CD1c-positive myeloid dendritic cell (primary cell): Measurements from ENCODE around the gene PRKACB.
"Not testable (repeated sequence)": the region's sequence is repeated elsewhere in the genome, so short reads cannot be mapped to it uniquely, and the experiment has no call there.

Source experiments
- DNase-seq: peaks from one replicate; pipeline ENCODE4 v3.0.0-alpha.2; 2016; ENCODE audit errors: extremely low spot score

The PRKACB gene

GRCh38 chr1:84143796-84144565, at the start of gene PRKACB:
TSS of gene PRKACB (plus strand) at chr1:84144271. CDS start at chr1:84144362, 91 bp downstream.
- DNase-seq = peak; percentile 71

DNA sequence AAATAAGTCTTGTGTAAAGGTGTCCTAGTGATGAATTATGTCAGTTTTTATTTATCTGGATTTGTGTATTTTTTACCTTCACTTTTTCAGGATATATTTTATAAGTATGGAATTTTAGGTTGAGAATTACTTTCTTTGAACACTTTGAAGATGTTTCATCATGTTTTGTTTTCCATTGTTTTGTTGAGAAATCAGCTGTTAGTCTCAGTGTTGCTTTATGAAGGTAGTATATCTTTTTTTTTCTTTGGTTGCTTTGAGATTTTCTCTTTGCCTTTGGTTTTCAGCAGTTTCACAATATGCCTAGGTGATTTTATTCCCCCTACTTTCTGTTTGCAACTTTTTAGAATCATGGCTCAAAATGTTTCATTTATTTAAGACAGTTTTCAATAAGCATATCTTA, 48.8 kb upstream of the PRKACB start:
- no peak for DNase-seq

- DNase-seq = no peak
Measured at GRCh38 chr1:84096176-84096575, 47.9 kb upstream of the PRKACB start.

GRCh38 chr1:84101204-84101603, 42.9 kb upstream of the PRKACB start:
- DNase-seq = no peak

GRCh38 chr1:84103197-84103992, 40.7 kb upstream of the PRKACB start:
- DNase-seq = peak; percentile 27

DNA sequence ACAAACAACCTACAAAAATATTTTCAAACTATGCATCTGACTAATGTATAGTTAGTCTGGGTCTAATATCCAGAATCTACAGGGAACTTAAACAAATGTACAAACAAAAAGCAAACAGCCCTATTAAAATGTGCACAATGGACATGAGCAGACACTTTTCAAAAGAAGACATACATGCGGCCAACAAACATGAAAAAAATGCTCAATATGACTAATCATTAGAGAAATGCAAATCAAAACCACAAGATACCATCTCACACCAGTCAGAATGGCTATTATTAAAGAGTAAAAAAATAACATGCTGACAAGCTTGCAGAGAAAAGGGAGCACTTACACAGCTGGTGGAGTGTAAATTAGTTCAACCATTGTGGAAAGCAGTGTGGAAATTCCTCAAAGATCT, 36.5 kb upstream of the PRKACB start:
- DNase-seq = not testable (repeated sequence)

- DNase-seq = no peak
Measured at GRCh38 chr1:84107955-84108354, 36.1 kb upstream of the PRKACB start.

DNA sequence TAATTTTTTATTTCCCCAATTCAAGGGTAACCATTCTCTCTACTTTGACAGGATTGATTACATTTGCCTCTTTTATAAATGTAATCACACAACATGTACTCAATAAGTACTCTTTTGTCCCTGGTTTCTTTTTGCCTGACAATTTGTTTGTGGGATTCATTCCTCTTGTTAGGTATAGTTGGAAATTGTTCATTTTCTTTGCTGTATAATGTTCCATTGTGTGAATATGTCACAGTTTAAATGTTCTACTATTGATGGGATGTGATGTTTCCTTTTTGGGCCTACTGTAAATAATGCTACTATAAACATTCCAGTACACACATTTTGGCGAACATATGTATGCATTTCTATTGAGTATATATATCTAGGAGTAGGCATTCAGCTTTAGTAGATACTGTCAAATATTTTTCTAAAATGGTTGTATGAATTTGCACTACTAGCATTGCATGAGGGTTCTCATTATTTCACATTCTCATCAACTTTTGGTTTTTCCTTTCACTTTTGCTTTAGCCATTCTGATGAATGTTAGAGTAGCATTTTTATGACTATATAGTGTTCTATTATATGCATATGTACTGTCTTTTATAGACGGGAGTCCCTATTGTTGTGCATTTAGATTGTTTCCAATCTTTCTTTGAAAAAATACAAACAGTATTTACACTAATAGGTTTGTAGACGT, 35.0 kb upstream of the PRKACB start:
- DNase-seq = no peak

DNA sequence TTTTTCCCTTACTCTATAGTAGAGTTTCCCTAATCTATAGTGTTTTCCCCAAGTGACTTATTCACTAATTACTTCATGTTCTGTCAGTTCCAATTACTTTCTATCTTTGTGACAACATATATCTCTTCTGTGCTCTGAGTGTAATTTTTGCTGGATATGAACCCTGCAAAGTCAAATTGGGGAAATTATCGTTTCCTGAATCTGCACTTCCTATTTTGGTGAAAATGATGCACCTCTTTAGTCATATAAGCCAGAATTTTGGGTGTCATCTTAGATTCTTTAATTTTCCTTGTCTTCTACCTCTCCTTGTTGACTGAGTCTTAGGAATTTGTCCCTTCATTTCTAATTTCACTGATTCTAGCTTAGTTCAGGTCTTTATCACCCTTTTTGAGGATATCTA, 33.4 kb upstream of the PRKACB start:
- peak; percentile 31 for DNase-seq

GRCh38 chr1:84116558-84116957, 27.5 kb upstream of the PRKACB start:
- no peak for DNase-seq

- no peak for DNase-seq
Measured at GRCh38 chr1:84117868-84118267, 26.2 kb upstream of the PRKACB start.

- no peak for DNase-seq
Measured at GRCh38 chr1:84121360-84121759, 22.7 kb upstream of the PRKACB start.

GRCh38 chr1:84122780-84123382, 21.2 kb upstream of the PRKACB start:
- DNase-seq = peak; percentile 63

DNA sequence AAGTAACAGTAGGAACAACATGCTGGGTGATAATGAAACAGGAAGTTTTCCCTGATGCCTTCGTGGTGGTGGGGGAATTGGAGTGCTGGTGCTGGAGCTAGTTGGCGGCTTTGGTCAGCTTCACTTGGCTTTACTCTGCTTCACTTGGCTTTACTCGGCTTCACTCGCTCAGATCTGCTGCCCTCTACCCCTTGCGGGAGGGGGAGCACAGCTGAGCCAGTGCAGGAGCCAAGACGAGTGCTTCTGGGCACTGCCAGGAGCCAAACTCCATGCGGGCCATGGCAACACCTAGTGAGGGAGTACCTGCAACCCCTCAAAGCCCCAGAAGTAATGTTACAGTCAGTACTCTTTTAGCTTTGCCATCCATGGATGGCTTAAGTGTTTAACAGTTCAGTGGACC, 10.6 kb upstream of the PRKACB start:
- DNase-seq = peak; percentile 31

DNA sequence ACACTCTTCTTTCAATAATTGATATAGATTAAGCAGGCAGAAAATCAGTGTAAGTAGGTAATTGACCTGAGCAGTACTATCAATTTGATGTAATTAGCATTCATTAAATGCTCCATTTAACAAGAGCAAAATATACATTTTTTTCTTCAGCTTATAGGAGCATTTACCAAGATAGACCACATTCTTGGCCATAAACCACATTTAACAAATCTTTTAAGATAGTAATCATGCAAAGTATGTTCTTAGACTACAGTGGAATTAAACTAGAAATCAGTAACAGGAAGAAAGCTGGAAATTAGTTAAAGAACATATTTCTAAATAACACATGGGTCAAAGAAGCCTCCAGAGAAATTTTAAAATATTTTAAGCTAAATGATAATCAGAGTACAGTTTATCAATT, 8.7 kb upstream of the PRKACB start:
- DNase-seq = no peak

GRCh38 chr1:84141182-84142003, 2.7 kb upstream of the PRKACB start:
- peak; percentile 61 for DNase-seq

- peak; percentile 41 for DNase-seq
Measured at GRCh38 chr1:84145068-84145467, 997 bp downstream of the PRKACB start.

DNA sequence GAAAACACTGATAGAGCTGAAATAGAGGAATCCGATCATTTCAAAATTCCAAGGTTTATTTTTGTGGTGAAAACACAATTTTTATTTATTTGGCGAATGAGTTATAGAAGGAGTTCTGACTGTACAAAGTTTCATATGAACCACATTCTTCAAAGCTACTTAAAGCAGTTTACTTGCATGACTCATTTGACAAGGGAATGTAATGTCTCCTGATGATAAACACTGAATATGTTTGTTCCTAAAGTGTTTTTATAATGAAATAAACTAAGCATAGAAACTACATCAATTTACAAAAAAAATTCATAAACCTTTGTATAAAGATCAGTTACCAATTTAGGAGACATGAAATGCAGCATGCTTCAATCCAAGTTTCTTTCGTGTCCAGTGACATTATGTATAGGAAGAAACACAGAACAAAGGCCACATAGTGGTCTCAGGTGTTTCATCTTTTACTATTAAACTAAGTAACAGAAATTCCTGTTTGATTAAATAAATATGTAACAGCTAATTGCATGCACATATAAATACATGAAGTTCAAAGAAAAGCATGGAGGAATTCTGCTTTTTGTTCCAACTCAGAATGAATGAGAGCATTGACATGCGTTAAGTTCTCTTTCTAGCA, 2.5 kb downstream of the PRKACB start:
- peak; percentile 42 for DNase-seq

- no peak for DNase-seq
Measured at GRCh38 chr1:84148758-84149157, 4.7 kb downstream of the PRKACB start.

GRCh38 chr1:84152649-84153056, 8.6 kb downstream of the PRKACB start:
- no peak for DNase-seq

GRCh38 chr1:84155517-84155916, 11.4 kb downstream of the PRKACB start:
- no peak for DNase-seq
